ENCODE measurements around the gene ERMP1.
"Not testable (repeated sequence)": the region's sequence is repeated elsewhere in the genome, so short reads cannot be mapped to it uniquely, and the experiment has no call there.

Gene ERMP1

GRCh38 chr9:5805478-5805877 is 27.4 kb downstream of the ERMP1 start:
- DNase-seq (ENCODE audit: low read depth), result no peak
- no peak overlapping the region for H3K4me3 ChIP-seq (ENCODE audit: low read depth, low read length)
- TF ChIP-seq, protein P1, sequence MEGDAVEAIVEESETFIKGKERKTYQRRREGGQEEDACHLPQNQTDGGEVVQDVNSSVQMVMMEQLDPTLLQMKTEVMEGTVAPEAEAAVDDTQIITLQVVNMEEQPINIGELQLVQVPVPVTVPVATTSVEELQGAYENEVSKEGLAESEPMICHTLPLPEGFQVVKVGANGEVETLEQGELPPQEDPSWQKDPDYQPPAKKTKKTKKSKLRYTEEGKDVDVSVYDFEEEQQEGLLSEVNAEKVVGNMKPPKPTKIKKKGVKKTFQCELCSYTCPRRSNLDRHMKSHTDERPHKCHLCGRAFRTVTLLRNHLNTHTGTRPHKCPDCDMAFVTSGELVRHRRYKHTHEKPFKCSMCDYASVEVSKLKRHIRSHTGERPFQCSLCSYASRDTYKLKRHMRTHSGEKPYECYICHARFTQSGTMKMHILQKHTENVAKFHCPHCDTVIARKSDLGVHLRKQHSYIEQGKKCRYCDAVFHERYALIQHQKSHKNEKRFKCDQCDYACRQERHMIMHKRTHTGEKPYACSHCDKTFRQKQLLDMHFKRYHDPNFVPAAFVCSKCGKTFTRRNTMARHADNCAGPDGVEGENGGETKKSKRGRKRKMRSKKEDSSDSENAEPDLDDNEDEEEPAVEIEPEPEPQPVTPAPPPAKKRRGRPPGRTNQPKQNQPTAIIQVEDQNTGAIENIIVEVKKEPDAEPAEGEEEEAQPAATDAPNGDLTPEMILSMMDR (IDR thresholded peaks at IDR 0.05; ENCODE audit: low read depth, low read length, missing control alignments), result no peak

DNA sequence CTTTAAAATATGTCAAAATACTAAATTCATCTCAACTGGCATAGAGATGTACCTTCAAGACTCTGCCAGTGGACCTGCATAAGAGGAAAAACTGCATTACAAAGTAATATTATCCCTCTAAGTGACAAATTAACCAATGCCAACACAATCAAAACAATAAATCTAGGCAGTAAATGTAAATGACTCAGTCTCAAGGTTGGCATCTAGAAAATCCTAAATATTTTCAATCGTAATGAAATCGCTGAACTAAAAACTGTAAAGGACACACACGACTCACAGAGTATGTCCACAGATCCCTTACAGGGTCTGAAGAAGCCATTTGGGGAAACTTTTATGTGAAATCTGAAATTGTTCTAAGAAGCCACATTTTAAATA is 31.2 kb downstream of the ERMP1 start:
- TF ChIP-seq, protein P1 (IDR thresholded peaks at IDR 0.05; ENCODE audit: low read depth, low read length, missing control alignments), result no peak
- no peak for DNase-seq (ENCODE audit: low read depth)
- no peak overlapping the region for H3K4me3 ChIP-seq (ENCODE audit: low read depth, low read length)

GRCh38 chr9:5800969-5801738 is 31.8 kb downstream of the ERMP1 start:
- TF ChIP-seq, protein P1 (IDR thresholded peaks at IDR 0.05; ENCODE audit: low read depth, low read length, missing control alignments), result no peak
- no peak for DNase-seq (ENCODE audit: low read depth)

DNA sequence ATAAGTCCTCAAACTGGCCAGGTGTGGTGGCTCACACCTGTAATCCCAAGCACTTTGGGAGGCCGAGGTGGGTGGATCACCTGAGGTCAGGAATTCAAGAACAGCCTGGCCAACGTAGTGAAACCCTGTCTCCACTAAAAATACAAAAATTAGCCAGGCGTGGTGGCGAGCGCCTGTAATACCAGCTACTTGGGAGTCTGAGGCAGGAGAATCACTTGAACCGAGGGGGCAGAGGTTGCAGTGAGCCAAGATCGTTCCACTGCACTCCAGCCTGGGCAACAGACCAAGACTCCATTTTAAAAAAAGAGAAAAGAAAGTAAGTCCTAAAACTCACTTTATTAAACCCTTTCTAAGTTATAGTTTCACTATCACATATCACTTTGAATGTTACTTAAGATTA is 32.5 kb downstream of the ERMP1 start:
- not testable (repeated sequence) for H3K4me3 ChIP-seq (ENCODE audit: low read depth, low read length); DNase-seq (ENCODE audit: low read depth)

More at GRCh38 chr9:5800969-5801738, 31.8 kb downstream of the ERMP1 start:
- no peak overlapping the region for H3K4me3 ChIP-seq (ENCODE audit: low read depth, low read length)

- DNase-seq (ENCODE audit: low read depth), result no peak
- TF ChIP-seq, protein P1 (IDR thresholded peaks at IDR 0.05; ENCODE audit: low read depth, low read length, missing control alignments), result peak; percentile 19
- no peak overlapping the region for H3K4me3 ChIP-seq (ENCODE audit: low read depth, low read length)
Measured at GRCh38 chr9:5799314-5799713, 33.6 kb downstream of the ERMP1 start.

GRCh38 chr9:5798581-5798980 is 34.3 kb downstream of the ERMP1 start:
- TF ChIP-seq, protein P1 (IDR thresholded peaks at IDR 0.05; ENCODE audit: low read depth, low read length, missing control alignments), result no peak
- no peak for DNase-seq (ENCODE audit: low read depth)
- H3K4me3 ChIP-seq (ENCODE audit: low read depth, low read length), result no peak overlapping the region

- TF ChIP-seq, protein P1 (IDR thresholded peaks at IDR 0.05; ENCODE audit: low read depth, low read length, missing control alignments), result no peak
- DNase-seq (ENCODE audit: low read depth), result no peak
Measured at GRCh38 chr9:5796298-5796697, 36.6 kb downstream of the ERMP1 start.

More at GRCh38 chr9:5796298-5796697, 36.6 kb downstream of the ERMP1 start:
- H3K4me3 ChIP-seq (ENCODE audit: low read depth, low read length), result no peak overlapping the region
